ENCODE data around the gene IL1RL1.
A peak's percentile ranks its signal among the peaks of the same experiment; 100 is the strongest.

The IL1RL1 gene

DNA sequence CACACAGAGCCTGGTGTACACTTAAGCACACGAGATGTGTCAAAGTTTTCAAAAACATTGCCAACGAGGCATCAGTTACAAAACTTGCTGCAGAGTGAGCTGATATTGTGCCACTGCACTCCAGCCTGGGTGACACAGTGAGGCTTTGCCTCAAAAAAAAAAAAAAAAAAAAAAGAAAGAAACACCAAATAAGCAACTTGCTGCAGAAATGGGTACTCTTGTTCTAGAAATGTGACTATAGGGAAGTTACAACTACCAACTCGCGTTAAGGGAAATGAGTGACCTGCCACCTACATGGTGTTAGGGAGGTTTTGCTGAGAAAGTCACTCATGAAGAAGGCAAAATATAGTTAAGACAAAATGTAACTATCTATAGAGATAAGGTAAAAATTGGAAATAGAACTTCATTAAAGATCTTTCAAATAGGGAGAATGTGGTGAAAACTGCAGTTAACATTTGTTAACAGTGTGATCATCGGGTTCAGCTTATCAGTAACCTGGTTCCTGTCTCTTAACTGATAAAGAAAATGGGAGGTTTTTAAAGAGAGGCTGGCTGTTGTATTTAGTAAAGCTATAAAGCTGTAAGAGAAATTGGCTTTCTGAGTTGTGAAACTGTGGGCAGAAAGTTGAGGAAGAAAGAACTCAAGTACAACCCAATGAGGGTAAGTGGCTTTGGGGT is at the start of gene IL1RL1:
IL1RL1 (plus strand) TSS at position 600 of the 677 bp plus-strand sequence. CDS start 26,702 bp downstream, outside the sequence.
- no peak for DNase-seq

DNA sequence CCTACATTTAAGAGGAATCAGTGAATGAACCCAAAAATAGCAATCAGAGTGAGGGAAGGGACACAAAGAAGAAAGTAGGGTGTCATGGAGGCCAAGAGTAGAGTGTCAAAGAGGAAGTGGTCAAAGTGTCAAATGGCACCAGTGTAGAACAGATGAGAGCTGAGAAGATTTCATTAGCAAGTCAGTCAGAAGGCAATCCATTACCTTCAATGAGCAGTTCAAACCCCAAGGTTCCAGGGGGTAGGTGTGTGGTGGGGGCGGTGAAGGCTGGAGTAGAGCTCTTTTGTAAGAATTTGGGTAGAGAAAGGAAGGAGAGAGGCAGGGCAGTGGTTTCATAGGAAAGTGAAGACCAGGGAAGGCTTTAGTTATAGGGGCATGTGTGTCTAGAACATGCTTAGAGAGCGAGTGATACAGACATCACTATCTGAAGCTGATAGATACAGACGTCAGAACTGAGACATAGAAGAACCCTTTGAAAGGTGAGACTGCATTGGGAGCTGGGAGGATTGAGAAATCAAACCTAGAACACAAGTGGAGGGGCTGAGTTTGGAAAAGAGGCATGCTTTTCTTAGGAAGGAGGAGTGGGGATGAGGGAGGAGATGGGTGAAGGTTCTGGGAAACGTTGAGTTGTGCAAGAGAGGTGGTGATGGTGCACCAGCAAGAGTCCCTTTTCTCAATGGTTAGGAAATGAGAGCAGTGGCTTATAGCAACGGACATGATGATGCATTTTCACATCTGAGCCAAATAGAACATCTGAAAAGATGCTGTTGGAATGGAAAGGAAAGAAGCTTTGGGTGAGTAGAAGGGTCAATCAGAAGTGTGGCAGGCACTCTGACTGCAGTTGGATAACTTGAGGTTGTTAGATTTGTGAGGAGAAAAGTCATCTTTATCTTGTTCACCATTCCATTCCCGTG is 48.9 kb upstream of the IL1RL1 start:
- no peak for DNase-seq

DNA sequence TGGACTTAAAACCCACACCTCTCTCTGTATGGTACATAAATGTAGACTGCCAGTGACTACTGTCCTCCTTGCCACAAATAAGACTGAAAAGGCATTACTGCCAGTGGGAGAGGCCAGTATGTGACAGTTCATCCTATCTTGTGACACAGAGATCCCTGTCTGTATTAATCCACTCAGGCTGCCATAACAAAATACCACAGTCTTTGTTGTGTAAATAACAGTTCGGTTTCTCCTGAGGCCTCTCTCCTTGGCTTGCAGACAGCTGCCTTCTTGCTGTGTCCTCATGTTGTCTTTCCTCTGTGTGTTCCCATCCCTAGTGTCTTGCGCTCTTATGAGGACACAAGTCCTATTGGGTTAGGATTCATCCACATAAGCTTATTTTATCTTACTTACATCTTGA is 46.4 kb upstream of the IL1RL1 start:
- DNase-seq, result no peak

DNA sequence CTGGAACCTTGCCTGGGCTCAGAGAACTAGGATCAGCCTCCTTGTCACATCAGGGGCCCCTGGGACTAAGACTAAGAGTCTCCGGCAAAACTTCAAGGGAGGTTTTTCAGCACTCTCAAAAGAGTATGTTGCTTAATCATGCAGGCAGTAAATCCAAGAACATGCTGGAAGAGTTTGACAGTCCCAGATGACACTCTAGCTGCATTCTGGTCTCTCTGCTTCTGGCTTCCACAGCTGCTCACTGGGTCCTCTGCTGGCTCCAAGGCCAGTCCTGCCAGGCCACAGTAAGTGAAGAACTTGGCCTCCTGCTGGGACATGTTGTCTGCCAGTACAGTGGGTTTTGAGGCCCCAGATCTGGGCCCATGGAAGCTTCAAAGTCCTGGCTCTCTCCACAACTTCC is 45.2 kb upstream of the IL1RL1 start:
- DNase-seq, result no peak

DNA sequence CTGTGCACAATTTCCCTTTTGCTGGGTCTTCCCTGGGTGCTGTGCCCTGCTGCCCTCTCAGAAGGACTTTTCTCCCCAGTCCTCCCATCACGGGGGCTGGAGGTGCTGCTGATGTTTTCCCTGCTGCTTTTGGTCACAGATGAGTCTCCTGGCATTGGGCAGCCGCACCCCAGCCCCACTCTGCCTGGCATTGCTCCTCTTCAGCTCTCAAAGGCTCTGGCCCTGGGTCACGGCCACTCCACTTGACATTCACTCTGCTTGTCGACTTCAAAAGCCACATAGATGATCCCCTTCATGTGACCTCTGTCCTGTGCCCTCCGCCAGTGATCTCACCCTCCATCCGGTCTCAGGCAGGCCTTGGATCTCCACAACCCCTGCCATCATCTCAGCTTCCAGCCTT is 43.6 kb upstream of the IL1RL1 start:
- no peak for DNase-seq

DNA sequence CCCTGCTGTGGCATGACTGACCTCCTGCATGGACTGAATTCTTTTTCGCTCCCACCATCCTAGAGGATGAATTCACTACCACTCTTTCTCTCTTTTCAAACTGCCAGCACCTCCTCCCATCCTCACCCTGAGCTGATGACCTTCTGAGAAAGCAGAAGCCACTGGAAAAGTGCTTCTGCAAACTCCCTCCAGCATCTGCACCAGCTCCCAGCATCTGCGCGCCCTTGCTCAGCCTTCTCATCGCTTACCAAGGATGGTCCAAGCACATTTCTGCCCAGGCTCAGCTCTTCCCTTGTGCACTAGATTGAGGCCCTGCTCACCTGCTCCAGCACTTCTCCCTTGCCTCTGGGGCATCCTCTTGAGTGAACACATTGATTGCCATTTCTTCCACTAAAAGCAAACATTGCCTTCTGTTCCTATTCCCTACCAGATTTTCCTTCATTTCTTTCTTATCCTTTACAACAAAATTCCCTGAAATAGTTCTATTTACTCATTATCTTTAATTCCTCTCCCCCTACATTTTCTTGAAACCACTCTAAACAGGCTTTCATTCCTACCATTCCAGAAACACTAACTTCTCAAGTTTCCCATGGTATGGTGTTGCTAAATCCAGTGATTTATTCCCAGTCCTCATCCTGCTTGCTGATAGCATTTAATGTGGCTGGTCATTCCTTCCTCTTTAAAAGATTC is 42.7 kb upstream of the IL1RL1 start:
- DNase-seq, result no peak

DNA sequence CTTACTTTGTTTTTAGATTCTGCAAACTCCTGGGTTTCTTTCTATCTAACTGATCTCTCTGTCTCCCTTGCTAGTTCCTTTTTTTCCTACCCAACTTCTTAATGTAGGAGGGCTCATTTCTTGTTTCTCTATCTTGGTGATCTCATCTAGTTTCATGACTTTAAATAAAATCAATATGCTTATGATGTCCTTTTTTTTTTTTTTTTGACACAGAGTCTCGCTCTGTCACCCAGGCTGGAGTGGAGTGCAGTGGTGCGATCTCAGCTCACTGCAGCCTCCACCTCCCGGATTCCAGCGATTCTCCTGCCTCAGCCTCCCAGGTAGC is 42.2 kb upstream of the IL1RL1 start:
- no peak for DNase-seq

DNA sequence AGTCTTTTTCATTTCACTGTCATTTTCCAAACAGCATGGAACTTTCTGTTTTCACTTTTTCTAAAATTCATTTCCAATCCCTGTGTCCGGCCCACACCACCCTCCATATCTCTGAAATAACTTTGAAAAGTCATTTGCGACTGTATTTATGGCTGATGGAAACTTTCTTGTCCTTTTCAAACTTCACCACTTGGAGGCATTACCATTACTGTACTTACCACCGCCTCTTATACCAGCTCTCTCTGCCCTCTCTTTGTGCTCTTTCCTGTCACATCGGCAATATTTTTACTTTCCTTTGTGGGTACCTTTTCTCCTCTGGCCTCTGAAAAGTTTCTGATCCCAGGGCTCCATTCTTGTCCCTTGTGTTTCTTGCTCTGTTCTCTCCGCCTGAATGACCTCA is 39.5 kb upstream of the IL1RL1 start:
- DNase-seq, result no peak

DNA sequence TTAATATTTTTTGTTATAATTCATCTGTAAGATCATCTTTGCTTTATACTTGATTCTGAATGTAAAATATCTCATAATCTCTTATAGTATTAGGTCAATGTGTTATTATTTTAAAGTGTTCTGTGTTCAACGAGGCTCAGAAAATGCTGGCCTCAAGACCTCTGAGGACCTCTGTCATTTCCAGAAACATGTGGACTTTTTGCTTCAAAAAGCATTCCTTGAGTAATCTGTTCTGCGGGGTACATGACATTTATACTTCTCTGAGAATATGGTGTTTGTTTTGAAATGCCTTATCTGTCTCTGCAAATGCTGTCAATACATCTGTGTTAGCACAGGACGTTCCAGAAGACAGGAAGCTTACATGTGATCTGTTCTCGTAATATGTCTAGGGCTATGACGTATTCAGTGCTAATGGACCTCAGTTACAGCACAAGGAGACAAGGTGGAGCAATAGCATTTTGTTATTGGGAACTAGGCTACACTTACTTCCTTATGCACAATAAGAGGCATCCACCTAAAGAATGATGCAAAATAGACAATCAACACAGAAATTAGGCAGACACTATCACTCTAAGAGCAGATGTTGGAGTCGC is 37.6 kb upstream of the IL1RL1 start:
- DNase-seq, result no peak

DNA sequence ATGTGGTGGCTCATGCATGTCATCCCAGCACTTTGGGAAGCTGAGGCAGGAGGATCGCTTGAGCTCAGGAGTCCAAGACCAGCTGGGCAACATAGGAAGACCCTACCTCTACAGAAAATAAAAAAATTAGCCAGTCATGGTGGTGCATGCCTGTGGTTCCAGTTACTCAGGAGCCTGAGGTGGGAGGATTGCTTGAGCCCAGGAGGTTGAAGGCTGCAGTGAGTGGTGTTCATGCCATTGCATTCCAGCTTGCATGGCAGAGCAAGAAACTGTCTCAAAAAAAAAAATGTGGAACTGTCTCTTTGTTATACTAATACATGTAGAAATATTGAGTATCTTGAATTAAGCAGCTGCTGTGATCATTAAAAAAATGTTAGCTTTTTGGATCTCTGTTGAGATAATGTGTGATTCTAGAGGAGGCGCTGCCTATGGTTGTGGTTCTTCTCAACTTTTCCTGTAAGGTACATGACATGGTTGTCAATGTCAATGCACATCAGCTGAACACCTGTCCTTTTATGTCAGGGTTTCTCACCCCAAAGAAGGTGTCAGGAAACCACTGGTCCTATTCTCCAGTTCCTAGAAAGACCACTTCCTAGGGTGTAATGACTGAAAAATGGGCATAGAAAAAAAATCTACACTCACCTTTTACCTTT is 34.7 kb upstream of the IL1RL1 start:
- no peak for DNase-seq

DNA sequence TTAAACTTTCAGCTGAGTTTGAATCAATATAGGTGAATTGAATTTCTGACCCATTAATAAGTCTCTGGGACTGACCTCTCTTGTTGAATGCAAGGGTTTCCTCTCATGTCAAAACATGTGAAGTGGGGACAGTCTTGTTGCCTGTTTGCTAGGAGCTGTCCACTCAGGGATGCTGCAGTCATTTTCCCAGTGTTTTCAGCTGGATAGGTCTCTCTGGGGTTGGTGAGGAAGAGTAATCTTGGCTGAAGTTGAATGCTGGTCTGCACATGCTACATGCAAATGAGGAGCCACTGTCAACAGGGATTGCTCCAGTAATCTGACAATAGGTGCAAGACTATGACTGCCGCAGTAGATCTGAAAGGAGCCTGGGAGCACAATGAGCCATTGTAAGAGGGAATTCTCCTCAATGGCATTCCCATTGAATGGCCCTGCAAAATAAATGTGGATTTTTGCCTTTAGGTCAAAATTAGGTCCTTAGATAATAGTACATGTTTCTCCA is 34.1 kb upstream of the IL1RL1 start:
- DNase-seq, result no peak

DNA sequence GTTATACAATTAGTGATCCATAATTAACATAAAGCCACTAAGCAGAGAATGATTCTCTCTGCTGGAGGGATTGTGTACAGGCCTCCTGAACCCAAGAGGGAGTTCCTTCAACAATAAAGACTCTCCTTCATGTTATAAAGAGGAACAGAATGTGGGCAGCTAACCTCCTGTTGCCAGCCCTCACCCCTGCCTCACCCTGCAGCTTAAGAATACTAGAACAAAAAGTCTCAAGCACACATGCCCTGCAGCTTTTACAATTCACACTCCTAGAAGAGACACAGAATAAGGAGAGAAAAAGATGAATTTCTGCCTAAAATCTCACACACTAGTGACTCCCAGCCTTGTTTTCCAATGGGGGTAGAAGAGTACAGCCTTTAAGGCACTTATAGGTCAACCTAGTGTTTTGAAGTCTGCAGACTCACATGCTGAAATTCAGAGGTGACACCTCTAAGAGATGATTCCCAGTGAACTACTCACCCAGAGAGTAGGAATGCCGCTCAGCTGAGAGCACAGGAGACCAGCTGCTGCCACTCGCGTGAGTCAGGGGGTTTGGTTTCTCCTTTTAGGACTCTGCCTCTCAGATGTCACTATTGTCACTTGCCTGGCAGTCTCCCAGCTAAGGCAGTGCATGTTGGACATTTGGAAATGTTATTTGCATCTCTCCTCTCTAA is 32.5 kb upstream of the IL1RL1 start:
- DNase-seq, result no peak

DNA sequence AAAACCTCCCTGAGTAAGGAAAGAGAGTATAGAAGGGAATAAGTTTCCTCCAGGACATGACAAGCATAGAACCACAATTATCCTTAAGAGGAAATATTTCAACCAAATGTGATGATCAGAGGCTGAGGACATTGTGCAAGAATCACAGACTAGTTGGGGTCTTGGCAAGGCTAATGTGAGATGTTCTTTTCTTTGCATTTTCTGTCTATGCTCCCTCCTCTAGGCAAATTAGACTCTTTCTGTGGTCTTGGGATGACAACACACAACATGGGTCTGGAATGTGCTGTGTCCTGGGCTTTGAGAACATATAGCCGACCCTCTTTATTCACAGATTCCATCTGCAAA is 32.0 kb upstream of the IL1RL1 start:
- no peak for DNase-seq

DNA sequence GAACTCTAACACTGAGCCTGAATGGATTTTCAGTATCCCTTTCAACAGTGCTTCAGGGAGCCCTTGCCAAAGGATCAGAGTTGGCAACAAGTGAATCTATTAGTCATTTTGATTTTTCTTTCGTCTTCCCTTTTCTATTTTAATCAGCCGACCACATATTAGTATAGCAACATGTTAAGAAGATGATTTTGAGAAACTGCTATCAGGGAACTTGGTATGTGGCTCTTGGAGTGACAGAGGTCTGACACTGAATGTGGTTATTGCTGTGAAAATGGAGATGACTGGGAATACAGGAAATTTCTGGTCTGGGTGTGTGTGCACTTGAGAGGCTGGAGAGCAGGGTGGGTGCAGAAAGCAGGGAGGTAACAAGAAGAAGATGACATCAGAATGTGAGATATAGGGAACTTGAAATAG is 28.7 kb upstream of the IL1RL1 start:
- no peak for DNase-seq

DNA sequence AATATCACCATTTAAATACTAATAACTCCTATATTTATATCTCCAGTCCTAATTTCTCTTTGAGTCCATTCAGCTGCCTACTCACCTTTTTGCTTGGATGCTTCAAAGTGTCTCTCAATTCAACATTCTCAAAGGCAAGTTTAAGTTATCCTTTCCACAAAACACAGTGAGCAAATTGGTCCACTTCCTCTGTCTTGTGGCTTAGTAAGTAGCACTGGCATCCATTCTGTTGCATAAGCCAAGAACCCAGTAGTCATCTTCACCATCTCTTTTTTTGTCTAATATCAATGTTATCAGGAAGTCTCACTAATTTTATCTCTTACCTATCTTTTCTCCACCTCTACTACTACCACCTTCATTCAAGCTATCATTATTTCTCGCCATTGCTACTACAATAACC is 27.4 kb upstream of the IL1RL1 start:
- no peak for DNase-seq

DNA sequence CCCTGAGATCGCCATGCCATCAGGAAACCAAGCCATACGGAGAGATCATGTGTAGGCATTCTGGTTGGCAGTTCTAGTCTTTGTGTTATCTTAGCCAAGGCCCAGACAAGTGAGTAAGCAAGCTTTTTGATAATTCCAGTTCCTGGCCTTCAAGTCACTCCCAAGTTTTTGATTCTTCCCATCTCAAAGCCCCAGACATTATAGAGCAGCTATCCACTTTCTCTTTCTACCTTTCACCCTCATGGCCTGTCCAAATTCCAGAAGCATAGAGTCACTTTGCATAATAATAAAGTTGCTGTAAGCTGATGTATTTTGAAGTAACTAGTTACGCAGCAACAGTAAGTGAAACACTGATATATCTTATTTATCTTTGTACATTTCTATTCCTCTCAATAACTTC is 26.8 kb upstream of the IL1RL1 start:
- no peak for DNase-seq

DNA sequence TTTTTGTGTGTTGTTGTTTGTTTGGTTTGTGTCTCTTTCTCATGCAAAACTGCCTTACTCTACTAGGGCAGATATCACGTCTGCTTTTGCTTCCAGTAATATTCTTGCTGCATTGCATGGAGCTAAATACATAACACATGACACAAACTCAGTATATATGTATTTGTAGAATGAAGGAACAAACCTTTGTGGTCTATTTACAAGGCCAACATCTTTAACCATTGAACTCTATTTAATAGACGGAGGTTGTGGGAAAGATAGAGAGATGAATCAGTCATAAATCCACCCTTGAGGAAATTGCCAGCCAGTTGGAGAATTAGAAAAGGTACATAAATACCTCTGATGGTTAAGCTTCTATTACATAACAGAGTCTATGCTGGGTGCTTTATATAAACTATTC is 26.0 kb upstream of the IL1RL1 start:
- DNase-seq, result no peak

DNA sequence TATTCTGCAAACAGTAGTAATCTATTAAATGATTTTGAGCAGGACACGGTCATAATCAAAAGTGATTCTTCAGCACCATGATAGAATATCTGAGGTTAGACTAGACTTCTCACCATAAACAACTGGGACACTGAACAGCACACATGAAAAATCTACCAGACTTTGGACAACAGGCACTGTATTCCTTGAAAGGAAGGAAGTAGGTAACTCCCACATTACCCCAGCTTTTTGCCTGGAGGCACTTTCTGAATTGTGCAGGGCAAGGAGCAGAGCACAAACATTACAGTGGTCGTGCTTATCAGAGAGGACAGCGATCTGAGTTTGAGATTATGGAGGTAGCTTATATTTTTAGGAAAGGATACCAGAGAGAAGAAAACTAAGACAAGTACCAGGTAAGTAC is 25.3 kb upstream of the IL1RL1 start:
- DNase-seq, result no peak

DNA sequence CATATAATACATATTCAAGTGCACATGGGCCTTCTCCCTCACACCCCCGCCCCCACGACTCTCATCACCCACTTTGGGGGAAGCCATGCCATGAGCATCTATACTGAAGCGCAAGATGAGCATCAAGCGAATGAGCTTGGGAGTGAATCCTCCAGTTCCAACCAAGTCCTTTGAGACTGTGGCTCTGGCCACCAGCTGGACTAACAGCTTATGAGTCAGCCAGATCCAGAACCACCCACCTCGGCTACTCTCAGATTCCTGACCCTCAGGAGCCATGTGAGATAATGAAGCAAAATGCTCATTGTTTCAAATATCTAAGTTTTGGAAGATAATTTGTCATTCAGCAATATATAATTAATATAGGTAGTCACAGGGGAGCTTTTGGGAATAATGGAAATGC is 22.2 kb upstream of the IL1RL1 start:
- no peak for DNase-seq

DNA sequence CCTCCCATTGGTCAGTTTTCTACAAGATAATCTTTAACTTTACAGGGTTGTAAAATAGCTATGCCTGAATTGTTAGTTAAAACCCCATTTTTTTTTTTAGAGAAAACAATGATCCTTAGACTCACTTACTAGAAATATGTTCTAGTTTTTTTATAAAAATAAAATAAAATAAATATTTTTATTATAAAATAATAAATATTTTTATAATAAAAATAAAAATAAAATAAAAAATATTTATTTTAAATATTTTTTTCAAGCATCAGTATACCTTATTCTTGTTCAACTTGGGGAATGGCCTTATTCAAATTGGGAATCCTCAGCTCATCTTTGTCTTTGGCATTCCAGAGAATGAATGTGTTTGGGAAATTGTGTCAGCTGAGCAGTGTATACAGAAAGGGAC is 20.8 kb upstream of the IL1RL1 start:
- no peak for DNase-seq

DNA sequence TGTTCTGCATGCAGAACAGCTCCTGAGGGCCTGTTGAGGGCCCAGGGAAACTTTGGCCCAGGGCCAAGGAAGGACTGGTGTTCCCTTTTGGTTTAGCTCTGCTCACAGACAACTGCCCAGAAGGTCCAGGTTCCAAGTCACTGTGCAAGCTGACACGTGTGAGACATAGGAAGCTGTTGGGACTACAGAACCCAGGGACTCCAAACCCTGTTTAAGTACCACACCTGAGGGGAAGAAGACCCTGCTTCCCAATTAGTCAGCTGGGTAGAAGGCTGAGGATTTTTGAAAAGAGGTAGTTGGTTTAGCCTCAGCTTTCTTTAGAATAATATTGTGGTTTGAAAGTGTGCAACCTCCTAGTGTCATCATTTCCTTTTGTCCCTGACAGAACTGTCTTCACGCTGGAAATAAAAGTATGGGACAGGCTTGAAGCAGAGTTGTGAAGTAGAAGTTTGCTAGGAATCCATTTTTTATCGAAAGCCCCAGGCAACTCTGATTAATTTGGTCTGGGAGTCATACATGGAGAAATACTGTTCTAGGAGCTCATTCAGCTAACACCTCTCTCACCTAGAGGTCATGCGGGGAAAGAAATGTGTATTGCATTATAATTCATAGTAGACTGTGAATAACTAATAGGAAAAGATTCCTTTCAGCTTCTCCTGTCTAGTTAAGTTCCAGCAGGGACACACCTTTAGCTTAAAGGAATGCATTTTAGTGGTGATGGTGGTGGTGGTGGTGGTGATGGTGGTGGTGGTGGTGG is 19.9 kb upstream of the IL1RL1 start:
- DNase-seq, result peak; percentile 0
